ENCODE data around the gene MMGT1.

DNA sequence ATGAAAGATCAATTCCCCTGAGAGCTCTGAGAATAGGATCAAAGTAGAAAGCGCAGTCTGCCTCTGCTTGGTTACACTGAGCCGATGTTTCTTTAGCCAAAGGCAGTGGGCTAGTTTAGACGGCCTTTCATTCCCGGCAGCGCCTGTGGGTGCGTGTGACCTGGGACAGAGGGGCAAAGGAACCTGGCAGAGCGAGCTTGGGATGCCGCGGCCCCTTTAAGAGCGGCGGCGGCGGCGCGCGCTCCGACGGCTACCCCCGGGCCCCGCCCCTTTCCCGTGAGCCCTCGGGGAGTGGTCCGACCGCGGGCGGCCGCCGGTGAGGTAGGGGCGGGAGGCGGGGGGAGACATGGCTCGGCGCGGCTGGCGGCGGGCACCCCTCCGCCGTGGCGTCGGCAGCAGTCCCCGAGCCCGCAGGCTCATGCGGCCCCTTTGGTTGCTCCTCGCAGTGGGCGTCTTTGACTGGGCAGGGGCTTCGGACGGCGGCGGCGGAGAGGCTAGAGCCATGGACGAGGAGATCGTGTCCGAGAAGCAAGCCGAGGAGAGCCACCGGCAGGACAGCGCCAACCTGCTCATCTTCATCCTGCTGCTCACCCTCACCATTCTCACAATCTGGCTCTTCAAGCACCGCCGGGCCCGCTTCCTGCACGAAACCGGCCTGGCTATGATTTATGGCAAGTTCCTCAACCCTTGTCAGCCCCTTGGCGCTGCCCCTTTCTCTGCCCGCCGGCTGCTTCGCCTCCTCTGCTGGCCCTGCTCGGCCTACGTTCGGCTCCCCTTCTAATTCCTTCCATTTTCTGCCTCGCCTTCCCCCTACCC lies 11.6 kb upstream of the MMGT1 start, which contains the start of gene SLC9A6:
- no peak for TF ChIP-seq POLR2A (IDR thresholded peaks at IDR 0.05)
- no peak for TF ChIP-seq CTCF (IDR thresholded peaks at IDR 0.05)
- TF ChIP-seq EP300 (IDR thresholded peaks at IDR 0.05): no peak
